ENCODE data around the gene STK10. TPM values are rescaled to one million over a fixed set of nuclear protein-coding genes. Genes with fewer than 3 reads are reported as not detected.

STK10 gene
- total and polyA plus RNA-seq, 9 of the 15 experiments (the other 6 are each of a cell fraction or from before 2014, with no cell fraction given), result 0.30 to 6.7 (median 2.4) TPM

DNA sequence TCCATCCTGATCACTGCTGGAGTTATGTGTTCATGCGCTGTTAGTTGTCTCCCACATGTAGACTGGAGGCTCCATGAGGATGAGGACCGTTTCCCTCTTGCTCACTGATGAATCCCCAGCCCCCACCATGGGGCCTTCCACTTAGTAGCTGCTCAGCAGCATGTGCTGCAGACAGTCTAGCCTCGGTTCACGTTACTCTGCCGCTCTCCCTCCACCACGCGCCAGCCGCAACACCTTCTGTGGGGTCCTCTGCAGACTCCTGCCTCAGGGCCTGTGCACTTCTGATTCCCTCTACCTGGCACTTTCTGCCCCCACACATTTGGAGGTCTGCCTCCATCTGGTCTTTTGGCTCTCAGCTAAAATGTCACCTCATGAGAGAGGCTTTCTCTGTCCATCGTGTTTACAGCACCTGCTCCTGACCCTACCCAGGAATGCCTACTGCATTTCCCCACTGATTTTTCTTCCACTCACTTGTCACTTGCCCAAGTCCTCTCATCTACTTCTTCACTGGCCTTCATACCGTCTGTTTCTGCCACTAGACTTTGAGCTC lies 36.3 kb downstream of the STK10 start (continued):
- TF ChIP-seq, protein P1, sequence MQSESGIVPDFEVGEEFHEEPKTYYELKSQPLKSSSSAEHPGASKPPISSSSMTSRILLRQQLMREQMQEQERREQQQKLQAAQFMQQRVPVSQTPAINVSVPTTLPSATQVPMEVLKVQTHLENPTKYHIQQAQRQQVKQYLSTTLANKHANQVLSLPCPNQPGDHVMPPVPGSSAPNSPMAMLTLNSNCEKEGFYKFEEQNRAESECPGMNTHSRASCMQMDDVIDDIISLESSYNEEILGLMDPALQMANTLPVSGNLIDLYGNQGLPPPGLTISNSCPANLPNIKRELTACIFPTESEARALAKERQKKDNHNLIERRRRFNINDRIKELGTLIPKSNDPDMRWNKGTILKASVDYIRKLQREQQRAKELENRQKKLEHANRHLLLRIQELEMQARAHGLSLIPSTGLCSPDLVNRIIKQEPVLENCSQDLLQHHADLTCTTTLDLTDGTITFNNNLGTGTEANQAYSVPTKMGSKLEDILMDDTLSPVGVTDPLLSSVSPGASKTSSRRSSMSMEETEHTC (IDR thresholded peaks at IDR 0.05), result no peak

DNA sequence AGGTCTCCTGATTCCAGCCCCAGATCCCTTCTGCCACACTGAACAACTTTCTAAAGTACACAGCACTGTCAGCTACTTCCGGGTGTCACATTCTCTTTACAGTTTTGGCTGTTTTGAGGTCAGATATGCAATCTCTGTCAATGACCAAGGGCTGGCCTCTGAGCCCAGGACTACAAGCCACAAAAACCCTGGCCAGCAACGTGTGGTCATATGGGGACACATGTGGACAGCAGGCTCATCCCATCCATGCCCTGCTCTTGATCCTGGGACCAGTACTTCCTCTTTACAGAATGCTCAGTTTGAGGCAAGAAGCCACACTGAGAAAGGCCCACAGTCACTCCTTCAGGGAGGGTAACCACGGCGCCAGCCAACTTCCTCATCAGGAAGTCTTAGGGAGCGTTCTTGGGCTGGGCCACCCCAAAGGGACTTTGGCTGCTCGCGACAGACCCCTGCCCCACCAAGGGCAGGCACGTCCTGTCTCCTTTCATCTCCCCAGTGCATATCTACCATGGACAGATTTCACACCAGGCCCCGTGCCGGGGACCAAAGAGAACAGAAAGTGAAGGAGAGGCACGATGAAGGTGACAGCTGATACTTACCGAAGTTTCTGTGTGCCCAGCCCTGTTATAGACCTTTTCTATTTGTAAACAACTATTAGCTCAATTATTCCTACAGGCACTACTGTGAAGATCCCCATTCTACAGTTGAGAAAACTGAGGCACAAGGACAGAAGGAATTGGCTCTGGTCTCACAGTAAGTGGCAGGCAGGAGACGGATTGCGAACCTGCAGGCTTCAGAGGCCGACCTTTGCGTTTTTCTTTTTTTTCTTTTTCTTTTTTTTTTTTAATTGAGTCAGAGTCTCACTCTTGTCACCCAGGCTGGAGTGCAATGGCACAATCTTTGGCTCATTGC lies 37.3 kb downstream of the STK10 start:
- FAIRE-seq (no peak), DNase-seq (ENCODE audit: extremely low read depth in 1 of 4, low spot score in 3 of 4) (peak in 3 of 4 experiments; percentile 11 to 54 (median 46)), ATAC-seq (peak; percentile 79)
- BruUV-seq (replicated peaks), result no TSS peak
- ChIA-PET POLR2A (interaction anchor here (0.6 kb wide), 1 partner anchor 672 kb away, joined by 3 read pairs; no protein-coding TSS in a partner anchor), CTCF (ENCODE audit: low intra/inter-chr PET ratio) (interaction anchor here (0.6 kb wide), 1 partner anchor 113 kb away, joined by 3 read pairs; no protein-coding TSS in a partner anchor)
- Histone ChIP-seq H3K4me3 (no peak overlapping the region), H3K79me2 (ENCODE audit: control insufficient read depth, insufficient read depth, low read length) (no peaks in the 10 kb centered on the region), H4K20me1 (replicated peaks; ENCODE audit: control insufficient read depth, insufficient read depth, low read length) (no peaks in the 10 kb centered on the region), H3K9me1 (ENCODE audit: control insufficient read depth, insufficient read depth, low read length) (no peaks in the 10 kb centered on the region), H2AFZ (ENCODE audit: low read depth, low read length) (peak overlapping the region; percentile 79), H3K9me3 (replicated peaks; ENCODE audit: control insufficient read depth, insufficient read depth, low read depth, low read length) (no peaks in the 10 kb centered on the region), H3K4me2 (ENCODE audit: insufficient read depth, low read length) (peak overlapping the region; percentile 9; the same call in 1 of the 2 replicates), H3K36me3 (ENCODE audit: control insufficient read depth, insufficient read depth, low read length) (no peaks in the 10 kb centered on the region; the same call in 2 of the 3 replicates), H3K27me3 (ENCODE audit: control insufficient read depth in 2 of 2, insufficient read depth in 2 of 2, low read length in 2 of 2) (no peaks in the 10 kb centered on the region), H3K9ac (ENCODE audit: insufficient read depth in 1 of 2, low read depth in 2 of 2, low read length in 2 of 2) (peak overlapping the region in 1 of 2 experiments; percentile 63; a peak in 1 of 4 replicates), H3K27ac (ENCODE audit: extremely low read depth, low read depth, low read length) (peak overlapping the region; percentile 46; the same call in 2 of the 3 replicates), H3K4me1 (replicated peaks in 1 of 2; ENCODE audit: control insufficient read depth in 2 of 2, insufficient read depth in 2 of 2, low read length in 2 of 2) (peaks cover 16 to 20% of the 10 kb centered on the region in 2 experiments; a peak in 4 of 5 replicates)
- intact Hi-C loops (cut with micrococcal nuclease), result loop anchor here (5.0 kb wide), 1 partner anchor 38 kb away; no protein-coding TSS in a partner anchor
- WGBS (ENCODE audit: insufficient coverage, low coverage, missing lambda C conversion rate), result 50% methylated on average over 14 of the region's 16 CpGs
- in situ Hi-C loops (cut with MboI), result no loop called here
- TF ChIP-seq YY1 (IDR thresholded peaks at IDR 0.05; ENCODE audit: borderline replicate concordance in 1 of 3, control insufficient read depth in 1 of 3, extremely low read depth in 1 of 3, insufficient read depth in 3 of 3, insufficient read length in 1 of 3, insufficient replicate concordance in 2 of 3, low read depth in 1 of 3, low read length in 2 of 3), result no peak
- TF ChIP-seq, protein P2, sequence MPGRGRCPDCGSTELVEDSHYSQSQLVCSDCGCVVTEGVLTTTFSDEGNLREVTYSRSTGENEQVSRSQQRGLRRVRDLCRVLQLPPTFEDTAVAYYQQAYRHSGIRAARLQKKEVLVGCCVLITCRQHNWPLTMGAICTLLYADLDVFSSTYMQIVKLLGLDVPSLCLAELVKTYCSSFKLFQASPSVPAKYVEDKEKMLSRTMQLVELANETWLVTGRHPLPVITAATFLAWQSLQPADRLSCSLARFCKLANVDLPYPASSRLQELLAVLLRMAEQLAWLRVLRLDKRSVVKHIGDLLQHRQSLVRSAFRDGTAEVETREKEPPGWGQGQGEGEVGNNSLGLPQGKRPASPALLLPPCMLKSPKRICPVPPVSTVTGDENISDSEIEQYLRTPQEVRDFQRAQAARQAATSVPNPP (IDR thresholded peaks at IDR 0.05; ENCODE audit: borderline replicate concordance, insufficient read depth, insufficient read length), result no peak
- peak; percentile 58 for TF ChIP-seq GABPA (tag; conservative IDR thresholded peaks at IDR 0.05; ENCODE audit: low read depth)
- TF ChIP-seq, protein P3, sequence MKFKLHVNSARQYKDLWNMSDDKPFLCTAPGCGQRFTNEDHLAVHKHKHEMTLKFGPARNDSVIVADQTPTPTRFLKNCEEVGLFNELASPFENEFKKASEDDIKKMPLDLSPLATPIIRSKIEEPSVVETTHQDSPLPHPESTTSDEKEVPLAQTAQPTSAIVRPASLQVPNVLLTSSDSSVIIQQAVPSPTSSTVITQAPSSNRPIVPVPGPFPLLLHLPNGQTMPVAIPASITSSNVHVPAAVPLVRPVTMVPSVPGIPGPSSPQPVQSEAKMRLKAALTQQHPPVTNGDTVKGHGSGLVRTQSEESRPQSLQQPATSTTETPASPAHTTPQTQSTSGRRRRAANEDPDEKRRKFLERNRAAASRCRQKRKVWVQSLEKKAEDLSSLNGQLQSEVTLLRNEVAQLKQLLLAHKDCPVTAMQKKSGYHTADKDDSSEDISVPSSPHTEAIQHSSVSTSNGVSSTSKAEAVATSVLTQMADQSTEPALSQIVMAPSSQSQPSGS (CRISPR knock-in tag; IDR thresholded peaks at IDR 0.05), result no peak
- TF ChIP-seq KDM1A (IDR thresholded peaks at IDR 0.05), result peak; percentile 33 to 61; a peak in 2 of 4 replicates
- TF ChIP-seq, protein P4, sequence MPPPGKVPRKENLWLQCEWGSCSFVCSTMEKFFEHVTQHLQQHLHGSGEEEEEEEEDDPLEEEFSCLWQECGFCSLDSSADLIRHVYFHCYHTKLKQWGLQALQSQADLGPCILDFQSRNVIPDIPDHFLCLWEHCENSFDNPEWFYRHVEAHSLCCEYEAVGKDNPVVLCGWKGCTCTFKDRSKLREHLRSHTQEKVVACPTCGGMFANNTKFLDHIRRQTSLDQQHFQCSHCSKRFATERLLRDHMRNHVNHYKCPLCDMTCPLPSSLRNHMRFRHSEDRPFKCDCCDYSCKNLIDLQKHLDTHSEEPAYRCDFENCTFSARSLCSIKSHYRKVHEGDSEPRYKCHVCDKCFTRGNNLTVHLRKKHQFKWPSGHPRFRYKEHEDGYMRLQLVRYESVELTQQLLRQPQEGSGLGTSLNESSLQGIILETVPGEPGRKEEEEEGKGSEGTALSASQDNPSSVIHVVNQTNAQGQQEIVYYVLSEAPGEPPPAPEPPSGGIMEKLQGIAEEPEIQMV (tag; conservative IDR thresholded peaks at IDR 0.05; ENCODE audit: low read depth), result 0 out of 2 replicates have a peak, but pooled peaks have one; percentile 20
- no peak for TF ChIP-seq ETV6 (IDR thresholded peaks at IDR 0.05; ENCODE audit: borderline replicate concordance in 1 of 2, low read depth in 2 of 2, low read length in 1 of 2)
- no peak for TF ChIP-seq ETV6 (CRISPR knock-in tag; IDR thresholded peaks at IDR 0.05; ENCODE audit: borderline replicate concordance)
